Measurements from ENCODE around the gene DDX10.

The DDX10 gene

GRCh38 chr11:108943853-108944252, 279.0 kb downstream of the DDX10 start:
- no peak overlapping the region for H3K4me3 Mint-ChIP-seq
- no peak overlapping the region for H3K27ac Mint-ChIP-seq
- no peaks in the 10 kb centered on the region for H3K27me3 Mint-ChIP-seq
- ATAC-seq (ENCODE audit: low read depth) (no peak), DNase-seq (ENCODE audit: low spot score in 2 of 2) (no peak)
- peaks cover 4% of the 10 kb centered on the region for H3K9me3 Mint-ChIP-seq
- peaks cover 51% of the 10 kb centered on the region for H3K36me3 Mint-ChIP-seq
- no peaks in the 10 kb centered on the region for H3K4me1 Mint-ChIP-seq

- ATAC-seq (ENCODE audit: low read depth) (no peak), DNase-seq (ENCODE audit: low spot score in 2 of 2) (no peak)
- Mint-ChIP-seq H3K9me3 (peaks cover 4% of the 10 kb centered on the region), H3K4me1 (no peaks in the 10 kb centered on the region), H3K36me3 (peaks cover 56% of the 10 kb centered on the region), H3K4me3 (no peak overlapping the region), H3K27ac (no peak overlapping the region), H3K27me3 (no peaks in the 10 kb centered on the region)
Observed at GRCh38 chr11:108944471-108945178, 279.8 kb downstream of the DDX10 start.

DNA sequence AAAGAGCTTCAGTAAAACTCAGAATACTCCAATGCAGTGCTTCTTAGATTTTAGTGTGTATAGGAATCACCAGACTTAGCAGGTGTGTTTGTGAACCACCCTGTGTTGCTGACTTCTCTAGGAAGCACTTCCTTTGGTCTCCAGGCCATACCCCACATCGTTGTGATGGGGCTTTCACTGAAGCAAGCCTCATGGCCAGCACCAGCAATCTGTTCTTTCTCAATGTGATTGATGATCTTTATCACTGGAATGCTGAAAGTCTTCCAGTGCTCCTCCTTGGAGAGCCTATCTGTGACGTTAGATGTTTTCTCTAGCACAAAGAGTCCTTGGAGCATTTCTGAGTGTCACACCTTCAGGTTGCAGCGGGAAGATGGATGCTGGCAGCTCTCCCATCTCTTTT, 280.5 kb downstream of the DDX10 start:
- no peak overlapping the region for H3K4me3 Mint-ChIP-seq
- no peak for DNase-seq (ENCODE audit: low spot score in 2 of 2)
- peaks cover 4% of the 10 kb centered on the region for H3K9me3 Mint-ChIP-seq
- H3K27me3 Mint-ChIP-seq: no peaks in the 10 kb centered on the region
- H3K27ac Mint-ChIP-seq: no peak overlapping the region
- no peak for ATAC-seq (ENCODE audit: low read depth)
- H3K4me1 Mint-ChIP-seq: no peaks in the 10 kb centered on the region
- H3K36me3 Mint-ChIP-seq: peaks cover 50% of the 10 kb centered on the region

DNA sequence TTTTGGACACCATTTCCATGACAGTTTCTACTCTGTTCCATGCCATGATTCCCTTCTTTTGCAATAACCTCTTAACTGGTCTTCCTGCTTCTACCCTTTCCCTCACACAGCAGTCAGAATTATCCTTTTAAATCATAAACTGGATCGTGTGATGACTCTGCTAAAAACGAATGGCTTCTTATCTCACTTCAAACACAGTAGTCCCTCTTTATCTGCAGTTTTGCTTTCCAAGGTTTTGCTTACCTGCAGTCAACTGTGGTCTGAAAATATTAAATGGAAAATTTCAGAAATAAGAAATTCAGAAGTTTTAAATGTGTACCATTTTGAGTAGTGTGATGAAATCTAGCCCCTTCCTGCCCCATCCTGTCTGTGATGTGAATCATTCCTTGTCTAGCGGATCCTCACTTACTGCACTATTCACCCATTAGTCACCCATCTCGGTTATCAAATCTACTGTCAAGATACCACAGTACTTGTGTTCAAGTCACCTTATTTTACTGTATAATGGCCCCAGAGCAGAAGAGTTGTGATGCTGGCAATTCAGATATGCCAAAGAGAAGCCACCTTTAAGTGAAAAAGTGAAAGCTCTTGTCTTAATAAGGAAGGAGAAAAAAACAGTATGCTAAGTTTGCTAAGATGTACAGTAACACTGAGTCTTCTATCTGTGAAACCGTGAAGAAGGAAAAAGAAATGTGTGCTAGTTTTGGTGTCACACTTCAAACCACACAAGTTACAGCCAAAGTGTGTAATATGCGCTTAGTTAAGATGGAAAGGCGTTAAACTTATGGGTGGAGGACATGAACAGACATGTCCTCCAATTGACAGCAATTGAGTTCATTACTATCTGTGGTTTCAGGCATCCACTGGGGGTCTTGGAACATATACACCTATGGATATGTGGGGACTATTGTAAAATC, 283.0 kb downstream of the DDX10 start:
- H3K4me1 Mint-ChIP-seq: no peaks in the 10 kb centered on the region
- no peaks in the 10 kb centered on the region for H3K27me3 Mint-ChIP-seq
- peaks cover 43% of the 10 kb centered on the region for H3K36me3 Mint-ChIP-seq
- peaks cover 6% of the 10 kb centered on the region for H3K9me3 Mint-ChIP-seq
- no peak overlapping the region for H3K4me3 Mint-ChIP-seq
- DNase-seq (ENCODE audit: low spot score in 2 of 2) (no peak), ATAC-seq (ENCODE audit: low read depth) (no peak)
- peak overlapping the region; percentile 5 for H3K27ac Mint-ChIP-seq

- Mint-ChIP-seq H3K36me3 (no peaks in the 10 kb centered on the region), H3K27ac (no peak overlapping the region), H3K27me3 (no peaks in the 10 kb centered on the region), H3K4me1 (peaks cover 2% of the 10 kb centered on the region), H3K9me3 (no peaks in the 10 kb centered on the region), H3K4me3 (no peak overlapping the region)
- ATAC-seq (ENCODE audit: low read depth): no peak
- DNase-seq (ENCODE audit: low spot score in 2 of 2): no peak
Observed at GRCh38 chr11:108958368-108959104, 293.7 kb downstream of the DDX10 start.

DNA sequence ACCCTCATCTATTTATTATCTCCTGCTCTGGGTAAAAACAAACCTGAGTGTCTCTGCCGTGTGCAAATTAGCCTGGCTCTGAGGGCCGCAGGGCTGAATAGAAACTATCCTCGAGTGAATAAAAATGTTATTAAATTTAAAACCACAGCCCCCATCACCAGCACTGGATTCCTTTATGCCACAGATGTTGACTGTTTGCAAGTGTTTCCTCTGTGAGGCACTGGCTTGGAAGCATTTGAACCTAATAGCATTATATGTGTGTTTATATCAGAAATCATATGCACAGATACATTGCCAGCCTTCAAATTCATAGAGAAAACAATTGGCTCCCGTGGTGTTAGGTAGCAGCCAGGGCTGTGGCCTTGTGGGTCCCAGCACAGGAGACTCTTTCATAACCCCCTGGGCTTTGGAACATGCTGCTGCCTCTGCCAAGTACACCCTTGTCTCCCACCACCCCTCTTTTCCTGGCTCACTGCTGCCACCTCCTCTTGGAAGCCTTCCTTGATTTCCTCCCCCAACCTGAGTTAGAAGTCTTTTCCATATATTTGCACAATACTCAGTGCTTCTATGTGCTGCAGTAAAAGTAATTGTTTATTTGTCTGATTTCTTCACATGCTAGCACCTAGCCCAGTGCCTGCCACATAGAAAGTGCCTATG, 294.4 kb downstream of the DDX10 start:
- ATAC-seq (ENCODE audit: low read depth): no peak
- Mint-ChIP-seq H3K27ac (peak overlapping the region; percentile 75), H3K36me3 (no peaks in the 10 kb centered on the region), H3K9me3 (no peaks in the 10 kb centered on the region), H3K4me3 (no peak overlapping the region), H3K4me1 (peaks cover 2% of the 10 kb centered on the region), H3K27me3 (no peaks in the 10 kb centered on the region)
- DNase-seq (ENCODE audit: low spot score in 2 of 2): no peak

- Mint-ChIP-seq H3K27me3 (no peaks in the 10 kb centered on the region), H3K27ac (peak overlapping the region; percentile 75), H3K9me3 (no peaks in the 10 kb centered on the region), H3K4me3 (no peak overlapping the region), H3K4me1 (peaks cover 2% of the 10 kb centered on the region), H3K36me3 (no peaks in the 10 kb centered on the region)
- ATAC-seq (ENCODE audit: low read depth): no peak
- no peak for DNase-seq (ENCODE audit: low spot score in 2 of 2)
Observed at GRCh38 chr11:108959874-108960273, 295.0 kb downstream of the DDX10 start.

- H3K4me1 Mint-ChIP-seq: peaks cover 2% of the 10 kb centered on the region
- ATAC-seq (ENCODE audit: low read depth): no peak
Observed at GRCh38 chr11:108960501-108960900, 295.6 kb downstream of the DDX10 start.

DNA sequence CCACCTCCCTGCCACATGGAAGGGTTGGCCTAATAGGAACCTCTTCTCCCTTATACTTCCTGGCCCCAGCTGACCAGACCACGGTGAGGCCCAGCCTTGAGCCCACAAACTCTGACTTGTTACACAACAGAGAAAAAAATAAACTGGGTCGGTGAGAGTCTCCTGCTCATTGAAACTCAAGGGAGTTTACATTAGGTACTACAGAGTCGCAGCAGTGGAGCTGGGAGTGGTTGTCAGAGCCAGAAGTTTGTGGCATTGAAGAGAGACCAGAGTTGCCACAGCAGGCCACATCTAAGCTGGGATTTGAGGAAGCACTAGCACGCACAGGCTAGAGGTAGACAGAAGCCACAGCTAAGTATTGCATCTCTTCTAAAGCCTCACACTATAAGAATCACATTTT, 296.2 kb downstream of the DDX10 start:
- Mint-ChIP-seq H3K27me3 (no peaks in the 10 kb centered on the region), H3K9me3 (no peaks in the 10 kb centered on the region), H3K4me1 (peaks cover 2% of the 10 kb centered on the region), H3K36me3 (no peaks in the 10 kb centered on the region), H3K4me3 (no peak overlapping the region), H3K27ac (no peak overlapping the region)
- no peak for DNase-seq (ENCODE audit: low spot score in 2 of 2)
- ATAC-seq (ENCODE audit: low read depth): no peak

More at GRCh38 chr11:108960501-108960900, 295.6 kb downstream of the DDX10 start:
- Mint-ChIP-seq H3K27me3 (no peaks in the 10 kb centered on the region), H3K4me3 (no peak overlapping the region), H3K27ac (no peak overlapping the region), H3K9me3 (no peaks in the 10 kb centered on the region), H3K36me3 (no peaks in the 10 kb centered on the region)
- no peak for DNase-seq (ENCODE audit: low spot score in 2 of 2)

GRCh38 chr11:108963118-108963517, 298.2 kb downstream of the DDX10 start:
- peaks cover 2% of the 10 kb centered on the region for H3K4me1 Mint-ChIP-seq
- H3K4me3 Mint-ChIP-seq: no peak overlapping the region
- no peak for DNase-seq (ENCODE audit: low spot score in 2 of 2)
- ATAC-seq (ENCODE audit: low read depth): no peak
- no peak overlapping the region for H3K27ac Mint-ChIP-seq
- no peaks in the 10 kb centered on the region for H3K36me3 Mint-ChIP-seq
- peaks cover 1% of the 10 kb centered on the region for H3K27me3 Mint-ChIP-seq
- H3K9me3 Mint-ChIP-seq: no peaks in the 10 kb centered on the region

GRCh38 chr11:108965306-108966001, 300.6 kb downstream of the DDX10 start:
- H3K9me3 Mint-ChIP-seq: no peaks in the 10 kb centered on the region
- no peak overlapping the region for H3K27ac Mint-ChIP-seq
- DNase-seq (ENCODE audit: low spot score in 2 of 2) (no peak), ATAC-seq (ENCODE audit: low read depth) (no peak)
- H3K36me3 Mint-ChIP-seq: no peaks in the 10 kb centered on the region
- no peaks in the 10 kb centered on the region for H3K4me1 Mint-ChIP-seq
- no peak overlapping the region for H3K4me3 Mint-ChIP-seq
- H3K27me3 Mint-ChIP-seq: peaks cover 1% of the 10 kb centered on the region

DNA sequence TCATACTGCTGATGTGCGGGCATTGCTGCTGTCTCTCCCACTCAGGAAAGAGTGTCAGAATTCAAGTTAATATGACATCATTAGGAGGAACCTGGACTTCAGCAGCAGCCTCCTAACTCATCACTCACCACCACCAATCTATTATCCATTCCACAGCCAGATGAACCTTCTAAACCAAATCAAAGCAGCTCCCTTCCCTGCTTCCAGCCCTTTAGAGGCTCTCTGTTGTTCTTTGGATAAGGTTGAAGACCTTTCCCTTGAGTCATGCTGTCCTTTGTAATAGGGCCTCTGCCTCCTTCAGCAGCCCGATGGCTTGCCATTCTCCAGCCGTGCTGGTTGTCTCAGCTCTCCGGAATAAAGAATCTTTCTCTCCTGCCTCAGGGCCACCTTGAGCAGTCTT, 301.3 kb downstream of the DDX10 start:
- Mint-ChIP-seq H3K9me3 (no peaks in the 10 kb centered on the region), H3K27me3 (peaks cover 1% of the 10 kb centered on the region), H3K27ac (no peak overlapping the region), H3K4me3 (no peak overlapping the region), H3K4me1 (no peaks in the 10 kb centered on the region), H3K36me3 (no peaks in the 10 kb centered on the region)
- DNase-seq (ENCODE audit: low spot score in 2 of 2) (no peak), ATAC-seq (ENCODE audit: low read depth) (no peak)

GRCh38 chr11:108966978-108967377, 302.1 kb downstream of the DDX10 start:
- Mint-ChIP-seq H3K4me3 (no peak overlapping the region), H3K36me3 (no peaks in the 10 kb centered on the region), H3K9me3 (no peaks in the 10 kb centered on the region), H3K4me1 (no peaks in the 10 kb centered on the region), H3K27ac (no peak overlapping the region), H3K27me3 (peaks cover 1% of the 10 kb centered on the region)
- DNase-seq (ENCODE audit: low spot score in 2 of 2): no peak
- no peak for ATAC-seq (ENCODE audit: low read depth)
